ENCODE results near the gene EEFSEC.

- TF ChIP-seq CTCF (conservative IDR thresholded peaks at IDR 0.05), result no peak
- no peak for TF ChIP-seq EZH2 (IDR thresholded peaks at IDR 0.05; ENCODE audit: low read depth)
Measured at GRCh38 chr3:128405554-128406277, 252.4 kb downstream of the EEFSEC start.
